BLaER1 (cell line): Measurements from ENCODE around the gene DIP2C.
A peak's percentile ranks its signal among the peaks of the same experiment; 100 is the strongest.

Experiments
- H3K27ac ChIP-seq: shearing (Covaris generic); formaldehyde crosslinking; 2 replicates; pipeline ENCODE4 v1.8.1; 2022
- H3K27me3 ChIP-seq: shearing (Covaris generic); formaldehyde crosslinking; 2 replicates; pipeline ENCODE4 v1.8.1; 2022
- H3K36me3 ChIP-seq: shearing (Covaris generic); formaldehyde crosslinking; 2 replicates; pipeline ENCODE4 v1.8.1; 2022
- H3K4me1 ChIP-seq: shearing (Covaris generic); formaldehyde crosslinking; 2 replicates; pipeline ENCODE4 v1.8.1; 2022
- H3K4me2 ChIP-seq: shearing (Covaris generic); formaldehyde crosslinking; 2 replicates; pipeline ENCODE4 v1.8.1; 2022
- H3K4me3 ChIP-seq: shearing (Covaris generic); formaldehyde crosslinking; 2 replicates; pipeline ENCODE4 v1.8.1; 2022
- H3K9ac ChIP-seq: shearing (Covaris generic); formaldehyde crosslinking; 2 replicates; pipeline ENCODE4 v1.8.1; 2022
- H3K9me3 ChIP-seq: shearing (Covaris generic); formaldehyde crosslinking; 2 replicates; pipeline ENCODE4 v1.8.1; 2022
- H4K20me1 ChIP-seq: shearing (Covaris generic); formaldehyde crosslinking; 2 replicates; pipeline ENCODE4 v1.8.1; 2022
- Cebpa-rat ChIP-seq: shearing (Covaris generic); IDR thresholded peaks from 2 replicates; pipeline ENCODE4 v1.8.1; 2022

The DIP2C gene

GRCh38 chr10:670990-671389 is 18.5 kb downstream of the DIP2C start:
- Histone ChIP-seq H3K4me1 (peaks cover 20% of the 10 kb centered on the region), H3K27me3 (no peaks in the 10 kb centered on the region), H4K20me1 (peaks cover 93% of the 10 kb centered on the region), H3K4me2 (no peak overlapping the region), H3K9me3 (peaks cover 25% of the 10 kb centered on the region; the same call in 1 of the 2 replicates), H3K4me3 (no peak overlapping the region), H3K36me3 (no peaks in the 10 kb centered on the region; the same call in 1 of the 2 replicates), H3K9ac (no peak overlapping the region), H3K27ac (no peak overlapping the region)
- no peak for TF ChIP-seq Cebpa-rat

DNA sequence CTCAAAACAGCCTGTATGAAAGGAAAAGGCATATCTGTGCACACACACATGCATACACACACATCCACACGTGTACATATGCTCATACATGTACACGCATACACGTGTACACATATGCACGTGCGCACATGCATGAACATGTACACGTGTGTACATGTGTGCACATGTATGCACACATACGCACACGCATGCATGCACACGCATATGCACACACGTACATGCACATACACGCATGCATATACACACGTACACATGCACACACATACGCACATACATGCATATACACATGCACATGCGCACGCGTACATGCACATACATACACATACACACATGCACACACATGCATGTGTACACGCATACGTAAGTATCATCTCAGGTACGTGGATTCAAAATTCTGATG is 19.4 kb downstream of the DIP2C start:
- peaks cover 25% of the 10 kb centered on the region; the same call in 1 of the 2 replicates for H3K9me3 ChIP-seq
- no peaks in the 10 kb centered on the region for H3K27me3 ChIP-seq
- TF ChIP-seq Cebpa-rat: no peak
- H3K4me1 ChIP-seq: peaks cover 29% of the 10 kb centered on the region
- no peak overlapping the region for H3K9ac ChIP-seq
- no peak overlapping the region for H3K4me2 ChIP-seq
- no peak overlapping the region for H3K27ac ChIP-seq
- no peak overlapping the region for H3K4me3 ChIP-seq
- H3K36me3 ChIP-seq: no peaks in the 10 kb centered on the region; the same call in 1 of the 2 replicates
- peaks cover 94% of the 10 kb centered on the region for H4K20me1 ChIP-seq

GRCh38 chr10:668786-669485 is 20.5 kb downstream of the DIP2C start:
- H3K27ac ChIP-seq: no peak overlapping the region
- H3K27me3 ChIP-seq: no peaks in the 10 kb centered on the region
- H3K4me3 ChIP-seq: no peak overlapping the region
- no peak for TF ChIP-seq Cebpa-rat
- H3K36me3 ChIP-seq: no peaks in the 10 kb centered on the region; the same call in 1 of the 2 replicates
- peaks cover 39% of the 10 kb centered on the region for H3K4me1 ChIP-seq
- no peak overlapping the region for H3K9ac ChIP-seq
- no peak overlapping the region for H3K4me2 ChIP-seq
- peaks cover 96% of the 10 kb centered on the region for H4K20me1 ChIP-seq
- H3K9me3 ChIP-seq: peaks cover 20% of the 10 kb centered on the region; the same call in 1 of the 2 replicates

- Histone ChIP-seq H3K4me3 (no peak overlapping the region), H3K9me3 (peaks cover 9% of the 10 kb centered on the region; the same call in 1 of the 2 replicates), H3K4me1 (peaks cover 51% of the 10 kb centered on the region), H3K9ac (no peak overlapping the region), H3K27me3 (no peaks in the 10 kb centered on the region), H3K36me3 (no peaks in the 10 kb centered on the region; the same call in 1 of the 2 replicates), H3K27ac (no peak overlapping the region), H3K4me2 (peak overlapping the region; percentile 72), H4K20me1 (peaks cover 97% of the 10 kb centered on the region)
- TF ChIP-seq Cebpa-rat: no peak
Measured at GRCh38 chr10:667602-668143, 21.8 kb downstream of the DIP2C start.

- H3K4me1 ChIP-seq: peaks cover 57% of the 10 kb centered on the region
Measured at GRCh38 chr10:667096-667495, 22.4 kb downstream of the DIP2C start.

DNA sequence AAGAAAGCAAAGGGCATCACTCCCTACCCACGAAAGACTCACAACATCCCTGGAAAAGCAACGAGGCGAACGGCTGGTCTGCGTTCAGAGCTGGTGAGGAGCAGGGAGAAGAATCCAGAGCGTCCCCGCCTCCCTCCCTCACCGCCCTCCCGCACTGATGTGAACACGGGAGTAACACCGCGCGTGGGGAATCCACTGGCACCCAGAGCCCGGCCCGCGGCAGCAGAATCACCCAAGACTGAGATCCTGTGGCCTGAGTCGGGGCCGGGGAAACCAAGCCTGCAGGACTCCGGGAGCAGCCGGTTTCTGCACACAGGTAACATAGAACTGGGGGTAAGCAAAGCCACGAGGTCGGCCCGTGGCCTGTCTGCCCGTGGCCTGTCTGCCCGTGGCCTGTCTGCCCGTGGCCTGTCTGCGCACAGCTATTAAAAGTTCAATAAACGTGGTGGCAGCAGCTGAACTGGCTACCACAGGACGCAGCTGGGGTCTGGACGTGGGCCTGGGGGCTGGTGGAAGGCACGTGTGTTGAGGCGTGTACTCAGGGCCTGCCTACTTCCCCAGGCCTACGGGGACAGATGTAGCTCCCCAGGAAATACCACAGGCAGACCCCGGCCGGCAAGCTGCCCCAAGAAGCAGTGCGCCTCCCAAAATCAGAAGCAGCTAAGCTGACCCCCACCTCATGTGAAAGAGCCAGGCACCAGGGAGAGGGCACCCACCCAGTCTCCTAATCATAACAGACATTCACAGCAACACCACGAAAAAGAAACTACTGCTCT is 23.0 kb downstream of the DIP2C start:
- H3K4me2 ChIP-seq: peak overlapping the region; percentile 72
- H3K36me3 ChIP-seq: no peaks in the 10 kb centered on the region
- H3K9me3 ChIP-seq: no peaks in the 10 kb centered on the region
- H4K20me1 ChIP-seq: peaks cover 98% of the 10 kb centered on the region
- no peak for TF ChIP-seq Cebpa-rat
- H3K4me1 ChIP-seq: peaks cover 64% of the 10 kb centered on the region
- peak overlapping the region; percentile 58 for H3K9ac ChIP-seq
- peak overlapping the region; percentile 46; the same call in 1 of the 2 replicates for H3K27ac ChIP-seq
- no peaks in the 10 kb centered on the region for H3K27me3 ChIP-seq
- no peak overlapping the region for H3K4me3 ChIP-seq

More at GRCh38 chr10:667096-667495, 22.4 kb downstream of the DIP2C start:
- H3K9ac ChIP-seq: peak overlapping the region; percentile 58; the same call in 1 of the 2 replicates
- H3K27me3 ChIP-seq: no peaks in the 10 kb centered on the region
- TF ChIP-seq Cebpa-rat: no peak
- peak overlapping the region; percentile 72 for H3K4me2 ChIP-seq
- H3K9me3 ChIP-seq: peaks cover 4% of the 10 kb centered on the region; the same call in 1 of the 2 replicates
- no peaks in the 10 kb centered on the region; the same call in 1 of the 2 replicates for H3K36me3 ChIP-seq
- H3K27ac ChIP-seq: peak overlapping the region; percentile 46; the same call in 1 of the 2 replicates
- H3K4me3 ChIP-seq: no peak overlapping the region
- H4K20me1 ChIP-seq: peaks cover 97% of the 10 kb centered on the region

DNA sequence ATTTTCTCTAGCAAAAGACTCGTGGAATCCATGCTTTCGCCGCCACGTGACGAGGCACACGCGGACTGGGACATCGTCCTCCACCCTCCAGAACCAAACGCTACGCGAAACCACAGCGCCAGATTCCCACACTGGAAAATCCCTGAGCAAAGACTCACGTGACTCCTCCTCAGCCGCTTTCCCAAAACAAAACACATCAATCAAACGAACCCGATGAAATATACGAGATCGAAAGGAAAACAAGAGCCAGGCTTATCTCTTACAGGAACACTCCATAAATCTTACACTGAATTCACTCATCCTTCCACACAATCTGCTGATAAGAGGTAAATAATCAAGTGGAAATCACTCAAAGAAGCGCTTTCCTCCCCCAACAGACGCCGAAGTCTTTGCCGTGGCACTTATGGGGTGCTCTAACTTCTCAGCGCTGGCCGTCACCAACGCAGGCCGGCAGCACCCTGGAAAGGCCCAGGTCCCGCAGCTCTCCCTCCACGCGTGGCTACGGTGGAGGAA is 23.8 kb downstream of the DIP2C start:
- Histone ChIP-seq H3K9ac (no peak overlapping the region), H3K4me1 (peaks cover 72% of the 10 kb centered on the region), H3K4me2 (peak overlapping the region; percentile 72), H3K27me3 (no peaks in the 10 kb centered on the region), H4K20me1 (peaks cover 100% of the 10 kb centered on the region), H3K9me3 (no peaks in the 10 kb centered on the region), H3K36me3 (no peaks in the 10 kb centered on the region), H3K4me3 (no peak overlapping the region), H3K27ac (no peak overlapping the region)
- no peak for TF ChIP-seq Cebpa-rat

- H3K4me1 ChIP-seq: peaks cover 79% of the 10 kb centered on the region
- no peaks in the 10 kb centered on the region for H3K27me3 ChIP-seq
- no peaks in the 10 kb centered on the region for H3K36me3 ChIP-seq
- H3K9ac ChIP-seq: no peak overlapping the region
- no peak overlapping the region for H3K27ac ChIP-seq
- H3K9me3 ChIP-seq: no peaks in the 10 kb centered on the region
- peaks cover 100% of the 10 kb centered on the region for H4K20me1 ChIP-seq
- no peak overlapping the region for H3K4me3 ChIP-seq
- no peak overlapping the region for H3K4me2 ChIP-seq
- TF ChIP-seq Cebpa-rat: no peak
Measured at GRCh38 chr10:664893-665292, 24.6 kb downstream of the DIP2C start.

DNA sequence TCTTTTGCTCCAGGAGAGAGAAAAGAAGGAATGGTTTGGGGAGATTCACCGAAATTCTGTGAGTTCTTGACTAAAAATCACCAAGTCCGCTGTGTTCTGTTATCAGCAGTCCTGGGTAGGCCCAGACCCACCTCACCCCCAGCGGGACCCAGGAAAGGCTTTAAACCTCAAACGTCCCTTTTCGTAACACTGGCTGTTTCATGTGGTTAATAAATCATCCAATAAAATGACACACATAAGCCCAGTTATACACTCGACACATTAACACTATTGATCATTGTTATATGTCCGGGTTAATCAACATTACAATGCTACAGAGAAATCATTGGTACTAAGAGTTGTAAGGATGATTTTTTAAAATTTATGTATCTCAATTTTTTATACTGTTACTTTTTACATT is 25.2 kb downstream of the DIP2C start:
- no peak for TF ChIP-seq Cebpa-rat

More for the DNA sequence above, 25.2 kb downstream of the DIP2C start:
- Histone ChIP-seq H3K4me2 (peak overlapping the region; percentile 55), H3K9me3 (no peaks in the 10 kb centered on the region), H4K20me1 (peaks cover 100% of the 10 kb centered on the region), H3K4me3 (no peak overlapping the region), H3K9ac (no peak overlapping the region), H3K27me3 (no peaks in the 10 kb centered on the region), H3K36me3 (no peaks in the 10 kb centered on the region), H3K4me1 (peaks cover 85% of the 10 kb centered on the region), H3K27ac (no peak overlapping the region)
